Measurements from ENCODE around the gene TRAF7. TPM values are rescaled to one million over a fixed set of nuclear protein-coding genes. Genes with fewer than 3 reads are reported as not detected.
"Not testable (repeated sequence)": the region's sequence is repeated elsewhere in the genome, so short reads cannot be mapped to it uniquely, and the experiment has no call there.

Gene TRAF7
- total RNA-seq, 3 donors from 2014 or later = 91.5 to 104 (median 94.0) TPM

DNA sequence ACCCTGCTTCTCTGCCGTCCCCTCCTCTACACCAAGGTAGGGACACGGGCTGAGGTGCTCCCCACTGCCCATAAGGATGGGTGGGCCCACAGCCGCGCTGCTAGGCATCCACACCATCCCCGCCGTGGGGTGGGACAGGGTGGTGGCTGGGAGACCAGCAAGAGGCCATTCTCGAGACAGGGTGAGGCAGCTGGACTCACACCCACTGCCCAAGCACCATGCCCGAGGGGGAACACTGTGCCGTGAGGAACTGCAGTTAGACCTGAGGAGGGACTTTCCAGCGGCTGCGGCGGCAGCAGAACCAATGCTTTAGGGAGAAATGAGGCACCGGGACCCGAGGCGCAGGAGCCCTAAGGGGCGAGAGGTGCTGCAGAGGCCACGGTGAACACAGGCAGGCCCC lies 33.2 kb upstream of the TRAF7 start:
- TF ChIP-seq, protein P1, sequence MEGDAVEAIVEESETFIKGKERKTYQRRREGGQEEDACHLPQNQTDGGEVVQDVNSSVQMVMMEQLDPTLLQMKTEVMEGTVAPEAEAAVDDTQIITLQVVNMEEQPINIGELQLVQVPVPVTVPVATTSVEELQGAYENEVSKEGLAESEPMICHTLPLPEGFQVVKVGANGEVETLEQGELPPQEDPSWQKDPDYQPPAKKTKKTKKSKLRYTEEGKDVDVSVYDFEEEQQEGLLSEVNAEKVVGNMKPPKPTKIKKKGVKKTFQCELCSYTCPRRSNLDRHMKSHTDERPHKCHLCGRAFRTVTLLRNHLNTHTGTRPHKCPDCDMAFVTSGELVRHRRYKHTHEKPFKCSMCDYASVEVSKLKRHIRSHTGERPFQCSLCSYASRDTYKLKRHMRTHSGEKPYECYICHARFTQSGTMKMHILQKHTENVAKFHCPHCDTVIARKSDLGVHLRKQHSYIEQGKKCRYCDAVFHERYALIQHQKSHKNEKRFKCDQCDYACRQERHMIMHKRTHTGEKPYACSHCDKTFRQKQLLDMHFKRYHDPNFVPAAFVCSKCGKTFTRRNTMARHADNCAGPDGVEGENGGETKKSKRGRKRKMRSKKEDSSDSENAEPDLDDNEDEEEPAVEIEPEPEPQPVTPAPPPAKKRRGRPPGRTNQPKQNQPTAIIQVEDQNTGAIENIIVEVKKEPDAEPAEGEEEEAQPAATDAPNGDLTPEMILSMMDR (IDR thresholded peaks at IDR 0.05) = no peak
- Histone ChIP-seq H3K36me3 (ENCODE audit: low read depth) (no peaks in the 10 kb centered on the region), H3K9me3 (no peaks in the 10 kb centered on the region), H3K4me3 (no peak overlapping the region), H3K4me1 (ENCODE audit: low read depth) (peaks cover 17% of the 10 kb centered on the region)
- DNase-seq (no peak), ATAC-seq (no peak)
- intact Hi-C loops (cut with DNase I, micrococcal nuclease) = no loop called here

DNA sequence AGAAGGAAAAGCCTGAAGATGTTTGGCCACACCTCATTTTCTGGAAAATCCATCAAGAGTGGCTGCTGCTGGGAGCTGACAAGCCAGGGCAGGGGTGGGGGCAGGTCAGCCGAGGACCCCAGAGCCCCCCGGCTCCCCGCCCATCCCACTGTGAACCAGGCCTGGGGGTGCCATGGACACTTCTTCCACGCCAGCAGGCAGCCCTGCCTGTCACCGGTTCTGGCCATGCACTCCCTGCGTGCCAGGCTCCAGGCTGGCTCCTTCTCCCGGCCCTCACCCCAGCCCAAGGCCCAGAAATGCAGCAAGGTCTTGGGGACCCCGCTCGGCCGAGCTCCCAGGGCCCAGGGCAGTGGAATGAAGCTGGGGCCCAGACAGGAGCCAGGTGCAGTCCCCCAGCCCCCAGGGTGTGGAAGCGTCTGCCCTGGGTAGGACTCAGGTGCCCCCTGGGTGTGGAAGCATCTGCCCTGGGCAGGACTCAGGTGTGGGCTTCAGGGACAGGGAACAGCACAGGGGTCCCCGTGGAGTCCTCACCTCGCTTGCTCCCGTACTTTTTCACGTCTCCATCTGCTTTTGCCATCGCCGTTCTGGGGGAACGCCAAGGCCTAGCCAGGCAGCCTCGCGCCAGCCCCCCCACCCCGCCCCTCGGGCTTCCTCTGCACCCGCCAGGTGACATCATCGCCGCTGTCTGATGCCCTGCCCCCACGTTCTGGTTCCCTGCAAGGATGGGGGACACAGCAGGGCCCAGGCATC lies 32.5 kb upstream of the TRAF7 start:
- H3K9me3 ChIP-seq; H3K4me3 ChIP-seq; intact Hi-C loops (cut with DNase I, micrococcal nuclease); H3K36me3 ChIP-seq (ENCODE audit: low read depth); DNase-seq; ATAC-seq: not testable (repeated sequence)
- H3K4me1 ChIP-seq (ENCODE audit: low read depth) = peaks cover 17% of the 10 kb centered on the region

DNA sequence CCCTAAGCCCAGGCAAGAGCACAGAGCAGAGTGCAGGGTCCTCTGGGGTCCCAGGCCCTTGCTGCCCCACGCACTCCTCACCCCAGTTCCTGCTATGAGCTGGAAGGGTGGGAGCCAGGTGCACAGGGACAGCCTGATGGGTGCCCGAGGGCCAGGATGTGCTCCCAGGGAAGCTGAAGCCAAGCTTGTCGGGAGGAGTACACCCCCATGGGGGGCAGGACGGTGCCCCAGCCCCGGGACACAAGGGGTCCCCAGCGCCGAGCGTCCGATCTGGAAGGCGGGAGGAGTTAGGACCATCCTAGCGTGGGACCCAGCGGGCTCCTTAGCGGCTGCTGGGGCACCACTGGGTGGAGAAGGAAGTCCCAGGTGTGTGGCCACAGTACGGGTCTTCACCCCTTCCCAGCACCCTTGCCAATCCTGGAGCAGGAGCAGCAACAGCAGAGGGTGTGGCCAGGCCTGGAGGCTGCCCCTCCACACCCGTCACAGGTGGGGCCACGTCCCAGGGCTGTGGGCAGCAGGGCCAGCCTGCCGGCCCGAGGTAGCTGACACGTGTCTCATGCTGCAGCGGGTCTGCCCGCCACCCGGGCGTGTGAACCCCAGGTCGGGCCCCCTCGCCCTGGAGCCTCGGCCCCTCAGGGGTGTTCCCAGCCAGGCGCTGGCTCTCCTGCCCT lies 31.7 kb upstream of the TRAF7 start:
- peaks cover 23% of the 10 kb centered on the region for H3K4me1 ChIP-seq (ENCODE audit: low read depth)
- intact Hi-C loops (cut with DNase I, micrococcal nuclease); DNase-seq; H3K4me3 ChIP-seq; H3K9me3 ChIP-seq; H3K36me3 ChIP-seq (ENCODE audit: low read depth): not testable (repeated sequence)
- peak; percentile 6 for ATAC-seq

DNA sequence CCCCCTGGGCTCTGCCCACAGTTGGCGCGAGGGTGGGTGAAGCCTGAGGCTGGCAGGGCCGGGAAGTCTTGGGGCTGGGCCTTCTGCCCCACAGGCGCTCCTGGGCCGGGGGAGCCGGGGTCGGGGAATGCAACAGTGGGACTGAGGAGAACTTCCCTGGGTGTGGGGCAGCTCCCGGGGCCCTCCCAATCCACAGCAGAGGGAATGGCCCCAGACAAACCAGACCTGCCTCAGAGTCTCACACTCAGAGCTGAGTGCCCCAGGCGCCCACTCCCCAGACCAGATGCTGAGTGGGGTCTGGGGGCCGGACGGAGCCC lies 31.2 kb upstream of the TRAF7 start:
- H3K9me3 ChIP-seq; intact Hi-C loops (cut with DNase I, micrococcal nuclease); ATAC-seq; DNase-seq; H3K4me3 ChIP-seq; H3K36me3 ChIP-seq (ENCODE audit: low read depth): not testable (repeated sequence)
- H3K4me1 ChIP-seq (ENCODE audit: low read depth) = peaks cover 24% of the 10 kb centered on the region

DNA sequence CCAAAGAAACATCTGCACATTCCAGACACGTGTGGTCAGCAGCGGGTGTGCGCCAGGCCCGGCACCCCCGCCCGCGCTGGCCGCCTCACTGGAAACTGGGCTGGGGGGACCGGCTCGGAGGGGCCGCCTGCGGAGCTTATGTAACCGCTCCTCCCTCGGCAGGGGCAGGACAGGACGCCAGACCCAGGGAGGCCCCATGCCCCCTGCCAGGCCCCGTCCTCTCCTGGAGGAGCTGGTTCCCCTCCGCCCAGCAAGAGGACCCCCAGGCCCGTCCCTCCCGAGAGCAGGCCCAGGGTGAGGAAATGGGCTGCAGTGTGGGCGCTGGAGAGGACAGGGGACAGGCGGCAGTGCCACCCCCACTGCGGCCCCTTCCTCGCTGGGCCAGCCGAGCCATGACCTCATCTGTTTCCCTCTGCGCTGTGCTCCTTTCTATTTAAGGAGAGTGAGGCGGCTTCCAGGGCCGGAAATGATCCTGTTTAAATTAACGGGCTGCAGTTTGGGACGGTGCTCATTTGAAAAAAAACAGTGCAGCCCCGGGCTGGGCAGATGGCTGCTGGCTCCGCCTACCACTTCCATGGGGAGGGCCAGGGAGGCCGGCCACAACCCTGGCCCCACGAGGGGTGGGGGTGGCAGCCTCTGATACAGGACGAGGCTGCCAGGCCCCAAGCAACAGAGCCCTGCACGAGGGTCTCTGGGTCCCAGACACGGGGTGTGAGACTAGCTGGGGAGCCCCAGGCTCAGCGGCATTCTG lies 30.7 kb upstream of the TRAF7 start:
- H3K4me3 ChIP-seq; ATAC-seq; H3K36me3 ChIP-seq (ENCODE audit: low read depth); intact Hi-C loops (cut with DNase I, micrococcal nuclease); H3K9me3 ChIP-seq: not testable (repeated sequence)
- DNase-seq = peak in 2 of 3 donors; percentile 54 to 60
- H3K4me1 ChIP-seq (ENCODE audit: low read depth) = peaks cover 24% of the 10 kb centered on the region

DNA sequence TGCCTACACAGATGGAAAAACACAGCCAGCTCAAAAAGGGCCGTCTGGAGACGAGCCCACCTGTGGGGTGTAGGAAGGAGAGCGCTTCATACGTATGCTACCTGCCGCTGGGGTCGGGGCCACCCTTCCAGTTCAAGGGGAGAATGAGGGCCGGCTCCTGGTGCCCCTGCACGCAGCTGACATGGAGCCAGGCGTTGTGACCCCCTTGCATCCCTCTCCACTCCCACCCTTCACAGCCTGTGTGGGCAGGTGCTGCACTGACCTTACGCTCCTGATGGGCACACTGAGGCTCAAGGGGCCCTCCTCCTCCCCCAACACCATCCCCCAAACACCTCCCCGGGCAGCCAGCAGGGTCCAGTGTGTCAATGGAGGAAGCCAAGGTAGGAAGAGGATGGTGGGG lies 30.0 kb upstream of the TRAF7 start:
- peaks cover 24% of the 10 kb centered on the region for H3K4me1 ChIP-seq (ENCODE audit: low read depth)
- H3K9me3 ChIP-seq; H3K4me3 ChIP-seq; intact Hi-C loops (cut with DNase I, micrococcal nuclease); DNase-seq; H3K36me3 ChIP-seq (ENCODE audit: low read depth); ATAC-seq: not testable (repeated sequence)

DNA sequence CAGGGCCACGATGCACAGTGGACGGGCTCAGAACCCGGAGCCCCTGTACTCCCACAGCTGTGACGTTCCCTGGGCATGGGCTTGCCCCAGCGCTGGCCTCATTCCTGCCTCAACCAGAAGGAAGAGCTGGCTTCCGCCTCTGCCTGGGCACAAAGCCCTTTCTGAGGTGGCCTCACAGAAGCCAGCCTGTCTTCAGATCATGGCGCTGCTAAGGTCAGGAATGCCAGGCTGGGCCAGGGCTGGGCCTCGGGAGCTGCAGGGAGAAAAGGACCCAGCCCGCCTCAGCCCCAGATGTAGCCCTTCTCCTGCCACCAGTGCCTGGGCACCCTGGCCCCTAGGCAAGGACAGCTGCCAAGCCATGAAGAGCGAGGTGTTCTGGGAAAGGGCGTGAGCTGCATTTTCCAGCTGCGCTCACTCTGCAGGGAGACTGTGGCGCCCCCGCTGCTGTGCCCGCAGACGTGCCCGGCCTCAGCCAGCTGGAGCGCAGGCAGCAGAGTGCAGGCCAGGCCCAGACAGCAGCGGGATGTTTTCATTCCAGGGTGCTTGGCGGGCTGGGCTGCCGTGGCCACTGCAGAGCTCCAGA lies 29.3 kb upstream of the TRAF7 start:
- DNase-seq = peak in 1 of 3 donors; percentile 48
- intact Hi-C loops (cut with DNase I, micrococcal nuclease); H3K4me3 ChIP-seq; ATAC-seq; H3K9me3 ChIP-seq; H3K36me3 ChIP-seq (ENCODE audit: low read depth): not testable (repeated sequence)
- peaks cover 24% of the 10 kb centered on the region for H3K4me1 ChIP-seq (ENCODE audit: low read depth)

DNA sequence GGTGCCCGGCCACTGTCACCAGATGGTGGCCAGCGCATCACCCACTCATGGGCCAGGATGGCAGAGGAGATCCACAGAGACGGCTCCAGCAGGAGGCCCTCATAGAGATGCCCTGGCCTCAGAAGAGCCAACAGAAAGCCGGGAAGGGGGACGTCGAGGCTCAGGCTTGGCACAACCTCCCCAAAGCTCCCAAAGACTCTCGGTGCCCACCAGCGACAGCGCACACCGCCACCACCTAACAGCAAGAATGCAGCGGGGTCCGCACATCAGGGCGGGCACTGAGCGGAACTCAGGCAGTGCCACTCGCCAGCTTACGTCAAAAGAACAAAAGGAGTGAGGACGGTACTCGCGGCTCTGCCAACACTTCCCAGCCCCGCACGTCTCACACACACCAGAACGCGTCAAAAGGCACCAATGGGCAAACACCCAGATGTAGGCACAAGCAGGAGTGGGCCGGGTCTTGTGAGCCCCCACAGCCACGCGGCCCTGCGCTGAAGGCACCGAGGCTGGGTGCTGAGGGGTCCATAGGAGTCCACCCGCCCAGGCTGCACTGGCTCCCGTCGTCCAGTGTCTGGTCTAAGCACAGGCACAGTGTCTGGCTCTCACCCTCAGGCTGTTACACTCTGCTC lies 28.5 kb upstream of the TRAF7 start:
- intact Hi-C loops (cut with DNase I, micrococcal nuclease); H3K9me3 ChIP-seq; H3K36me3 ChIP-seq (ENCODE audit: low read depth); H3K4me3 ChIP-seq: not testable (repeated sequence)
- peak; percentile 3 for ATAC-seq
- DNase-seq = peak; percentile 51 to 71 (median 66)
- H3K4me1 ChIP-seq (ENCODE audit: low read depth) = peaks cover 24% of the 10 kb centered on the region

DNA sequence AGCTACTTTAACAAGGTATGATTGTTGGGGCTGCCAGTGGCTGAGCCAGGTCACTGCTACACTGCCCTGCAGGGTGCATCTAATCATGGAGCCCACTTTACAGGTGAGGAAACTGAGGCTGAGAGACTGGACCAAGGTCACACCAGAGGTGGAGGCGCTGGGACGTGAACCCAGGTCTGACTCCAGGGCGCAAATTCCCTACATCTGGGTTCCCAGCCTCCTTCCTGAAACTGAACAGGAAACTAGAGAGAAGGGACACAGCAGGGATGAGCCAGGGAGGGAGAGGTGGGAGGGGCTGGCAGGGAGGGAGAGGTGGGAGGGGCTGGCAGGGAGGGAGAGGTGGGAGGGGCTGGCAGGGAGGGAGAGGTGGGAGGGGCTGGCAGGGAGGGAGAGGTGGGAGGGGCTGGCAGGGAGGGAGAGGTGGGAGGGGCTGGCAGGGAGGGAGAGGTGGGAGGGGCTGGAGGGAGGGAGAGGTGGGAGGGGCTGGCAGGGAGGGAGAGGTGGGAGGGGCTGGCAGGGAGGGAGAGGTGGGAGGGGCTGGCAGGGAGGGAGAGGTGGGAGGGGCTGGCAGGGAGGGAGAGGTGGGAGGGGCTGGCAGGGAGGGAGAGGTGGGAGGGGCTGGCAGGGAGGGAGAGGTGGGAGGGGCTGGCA lies 27.8 kb upstream of the TRAF7 start:
- H3K4me3 ChIP-seq; H3K9me3 ChIP-seq; intact Hi-C loops (cut with DNase I, micrococcal nuclease); H3K36me3 ChIP-seq (ENCODE audit: low read depth): not testable (repeated sequence)
- H3K4me1 ChIP-seq (ENCODE audit: low read depth) = peaks cover 19% of the 10 kb centered on the region
- peak; percentile 65 to 75 (median 70) for DNase-seq
- peak; percentile 75 for ATAC-seq

DNA sequence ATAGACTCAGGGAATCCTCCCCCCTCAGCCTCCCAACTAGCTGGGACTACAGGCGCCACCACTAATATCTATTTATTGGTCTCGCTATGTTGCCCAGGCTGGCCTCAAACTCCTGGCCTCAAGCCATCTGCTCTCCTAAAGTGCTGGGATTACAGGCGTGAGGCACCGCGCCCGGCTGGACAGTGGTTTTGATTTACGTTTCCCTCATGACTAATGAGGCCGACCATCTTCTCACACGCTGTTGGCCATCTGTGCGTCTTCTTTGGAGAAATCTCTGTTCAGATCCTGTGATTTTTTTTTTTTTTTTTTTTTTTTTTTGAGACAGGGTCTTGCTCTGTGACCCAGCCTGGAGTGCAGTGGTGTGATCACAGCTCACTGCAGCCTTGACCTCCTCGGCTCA lies 26.3 kb upstream of the TRAF7 start:
- H3K4me1 ChIP-seq (ENCODE audit: low read depth) = peaks cover 16% of the 10 kb centered on the region
- peak in 1 of 3 donors; percentile 56 for DNase-seq
- ATAC-seq; H3K9me3 ChIP-seq; H3K36me3 ChIP-seq (ENCODE audit: low read depth); H3K4me3 ChIP-seq; intact Hi-C loops (cut with DNase I, micrococcal nuclease): not testable (repeated sequence)

DNA sequence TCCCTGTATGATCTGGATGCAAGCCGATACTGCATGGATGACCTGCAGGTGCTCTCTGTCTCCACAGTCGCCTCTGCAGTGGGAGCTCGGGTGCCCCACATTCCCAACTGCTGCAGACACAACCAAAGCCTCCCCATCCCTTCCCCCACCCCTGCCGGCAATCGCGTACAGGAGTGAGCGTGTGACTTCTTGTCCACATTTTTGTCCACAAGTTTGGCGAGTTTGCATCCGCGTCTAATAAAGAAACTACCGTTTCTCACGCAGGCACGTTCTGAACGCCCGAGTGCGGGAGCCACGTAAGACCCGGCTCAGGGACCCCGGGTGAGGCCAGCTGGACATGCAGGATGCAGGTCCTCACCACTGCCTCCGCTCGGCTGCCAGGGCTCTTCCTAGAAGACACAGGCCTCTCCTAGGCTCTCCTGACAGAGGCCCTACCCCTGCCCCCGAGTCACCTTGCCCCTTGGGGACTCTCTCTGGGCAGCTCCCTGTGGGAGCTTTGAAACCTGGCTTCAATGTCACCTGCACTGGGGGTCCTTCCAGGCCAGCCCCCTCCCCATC lies 25.6 kb upstream of the TRAF7 start:
- DNase-seq; H3K9me3 ChIP-seq; H3K4me3 ChIP-seq; ATAC-seq; intact Hi-C loops (cut with DNase I, micrococcal nuclease); H3K36me3 ChIP-seq (ENCODE audit: low read depth): not testable (repeated sequence)
- H3K4me1 ChIP-seq (ENCODE audit: low read depth) = peaks cover 16% of the 10 kb centered on the region

DNA sequence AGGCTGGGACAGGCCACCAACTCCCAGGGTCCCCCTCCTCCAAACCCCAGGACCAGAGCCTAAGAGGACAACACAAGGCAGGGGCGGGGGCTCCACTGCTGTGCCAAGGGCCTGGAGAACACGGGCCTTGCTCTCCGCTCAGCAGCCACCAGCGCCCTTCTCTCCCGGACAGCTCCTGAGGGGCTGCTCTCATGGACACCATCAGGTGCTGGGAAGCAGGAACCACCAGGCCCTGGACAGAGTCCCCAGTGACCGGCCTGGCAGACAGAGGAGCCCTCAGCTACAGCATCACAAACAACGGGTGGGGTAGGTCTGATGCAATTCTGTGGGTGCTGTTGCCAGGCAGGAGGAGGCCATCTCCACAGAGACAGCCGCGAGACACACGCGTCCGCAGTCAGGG lies 21.8 kb upstream of the TRAF7 start:
- intact Hi-C loops (cut with DNase I, micrococcal nuclease); H3K4me3 ChIP-seq; ATAC-seq; H3K9me3 ChIP-seq; H3K4me1 ChIP-seq (ENCODE audit: low read depth); DNase-seq; H3K36me3 ChIP-seq (ENCODE audit: low read depth): not testable (repeated sequence)

All from mucosa of descending colon (tissue), 3 donors.